OCI-LY7 (cell line): ENCODE measurements around the gene NAA50. TPM values are rescaled to one million over a fixed set of nuclear protein-coding genes. Genes with fewer than 3 reads are reported as not detected.

Experiments
- BruUV-seq: library from RNA; stranded (reverse); fragments of 400-500 nt; replicated peaks from 2 replicates; lab custom pipeline; 2021; lab: Mats Ljungman, UMichigan
- CTCF ChIA-PET: fragments of 300-600 bp; sonication (Branson Sonifier 250); formaldehyde crosslinking; loops from one replicate; lab custom pipeline; 2022; ENCODE audit warnings: antibody characterized with exemption; ENCODE audit not compliant: unreplicated experiment; lab: Charles Lee
- POLR2A ChIA-PET: fragments of 300-600 bp; sonication (Branson Sonifier 250); formaldehyde crosslinking; loops from one replicate; lab custom pipeline; 2022; ENCODE audit warnings: antibody characterized with exemption; lab: Charles Lee
- DNase-seq: peaks from one replicate; pipeline ENCODE4 v3.0.0-alpha.2; 2015; ENCODE audit warnings: low spot score
- H2AFZ ChIP-seq: fragments of 200-600 bp; sonication (generic), shearing (Covaris generic); 2 replicates; pipeline ENCODE4 v1.6.1; 2014; ENCODE audit warnings: mild to moderate bottlenecking, antibody characterized with exemption, low read length, moderate library complexity
- H3K27ac ChIP-seq: fragments of 200-600 bp; sonication (generic); 2 replicates; pipeline ENCODE4 v1.5.1; 2014; ENCODE audit warnings: mixed run types, low read depth, mild to moderate bottlenecking, moderate library complexity, low read length, inconsistent platforms; ENCODE audit not compliant: poor library complexity, severe bottlenecking
- H3K36me3 ChIP-seq: fragments of 200-600 bp; sonication (generic); 2 replicates; pipeline ENCODE4 v1.6.1; 2014; ENCODE audit warnings: mild to moderate bottlenecking, antibody characterized with exemption, low read length, moderate library complexity, mixed read lengths; ENCODE audit not compliant: insufficient read depth
- H3K4me1 ChIP-seq: fragments of 200-600 bp; sonication (generic); 2 replicates; pipeline ENCODE4 v1.5.1; 2014; ENCODE audit warnings: mild to moderate bottlenecking, low read length; ENCODE audit not compliant: insufficient read depth, poor library complexity, severe bottlenecking
- H3K4me2 ChIP-seq: fragments of 200-600 bp; sonication (generic); 2 replicates; pipeline ENCODE4 v1.6.1; 2014; ENCODE audit warnings: mild to moderate bottlenecking, low read length
- H3K4me3 ChIP-seq: fragments of 200-600 bp; sonication (generic); 2 replicates; pipeline ENCODE4 v1.5.1; 2014; ENCODE audit warnings: mild to moderate bottlenecking, low read depth, low read length; ENCODE audit not compliant: poor library complexity, severe bottlenecking
- H3K79me2 ChIP-seq: fragments of 200-600 bp; sonication (generic); 2 replicates; pipeline ENCODE4 v1.6.1; 2016; ENCODE audit warnings: low read depth, mild to moderate bottlenecking, low read length, moderate library complexity, mixed read lengths; ENCODE audit not compliant: insufficient read depth
- H3K9me2 ChIP-seq: fragments of 200-600 bp; sonication (generic); 2 replicates; pipeline ENCODE4 v1.6.1; 2016; ENCODE audit warnings: mild to moderate bottlenecking, low read length, mixed read lengths; ENCODE audit not compliant: insufficient read depth
- H3K9me3 ChIP-seq: fragments of 200-600 bp; sonication (generic); 2 replicates; pipeline ENCODE4 v1.6.1; 2014; ENCODE audit warnings: mild to moderate bottlenecking, mixed run types, low read length, mixed read lengths
- H4K20me1 ChIP-seq: fragments of 200-600 bp; sonication (generic); 2 replicates; pipeline ENCODE4 v1.6.1; 2014; ENCODE audit warnings: mild to moderate bottlenecking, antibody characterized with exemption, low read length, moderate library complexity, mixed read lengths; ENCODE audit not compliant: insufficient read depth
- CTCF ChIP-seq: fragments of 200-600 bp; sonication (generic); conservative IDR thresholded peaks from 2 replicates; pipeline ENCODE4 v1.5.1; 2014; ENCODE audit warnings: mild to moderate bottlenecking, antibody characterized with exemption, low read length, moderate library complexity, mixed read lengths
- EZH2phosphoT487 ChIP-seq: fragments of 200-600 bp; sonication (generic); IDR thresholded peaks from 2 replicates; pipeline ENCODE4 v1.6.1; 2018; ENCODE audit warnings: low read depth, borderline replicate concordance, mild to moderate bottlenecking, mixed run types, antibody characterized with exemption, low read length, moderate library complexity, mixed read lengths
- intact Hi-C: fragments of 100-400 bp; cut with micrococcal nuclease; formaldehyde crosslinking; loops from one replicate; pipeline ENCODE4 v1.10.0; 2022; ENCODE audit not compliant: unreplicated experiment
- total RNA-seq, 2 experiments: library from RNA; depleted of rRNA in 1 of 2; stranded (reverse); fragments of >200 nt in 1 of 2; shearing (Covaris generic) in 1 of 2; gene quantifications; 2 replicates each; pipeline ENCODE4 v1.2.3, GENCODE V29; 2014 to 2022

NAA50 gene
- total RNA-seq, 2 experiments from 2014 or later: 172 to 223 TPM

GRCh38 chr3:113685124-113685523 is 60.9 kb downstream of the NAA50 start:
- no peak overlapping the region for H3K4me2 ChIP-seq
- no TSS peak for BruUV-seq
- ChIA-PET CTCF (no interaction called here), POLR2A (no interaction called here)
- H3K9me2 ChIP-seq: no peaks in the 10 kb centered on the region
- H3K36me3 ChIP-seq: peaks cover 22% of the 10 kb centered on the region
- TF ChIP-seq CTCF (no peak), EZH2phosphoT487 (no peak)
- intact Hi-C loops: no loop called here
- no peak overlapping the region for H3K27ac ChIP-seq
- no peaks in the 10 kb centered on the region for H3K4me1 ChIP-seq
- no peaks in the 10 kb centered on the region for H3K79me2 ChIP-seq
- no peaks in the 10 kb centered on the region for H4K20me1 ChIP-seq
- no peak overlapping the region for H3K4me3 ChIP-seq
- no peak for DNase-seq
- no peak overlapping the region for H2AFZ ChIP-seq
- peaks cover 7% of the 10 kb centered on the region; the same call in 1 of the 2 replicates for H3K9me3 ChIP-seq

GRCh38 chr3:113684271-113684819 is 61.7 kb downstream of the NAA50 start:
- no peak for DNase-seq
- Histone ChIP-seq H3K9me3 (peaks cover 7% of the 10 kb centered on the region; the same call in 1 of the 2 replicates), H3K36me3 (peaks cover 22% of the 10 kb centered on the region), H3K9me2 (no peaks in the 10 kb centered on the region), H3K27ac (no peak overlapping the region), H2AFZ (no peak overlapping the region), H3K4me2 (no peak overlapping the region), H3K4me1 (no peaks in the 10 kb centered on the region), H3K79me2 (no peaks in the 10 kb centered on the region), H4K20me1 (no peaks in the 10 kb centered on the region), H3K4me3 (no peak overlapping the region)
- ChIA-PET POLR2A (no interaction called here), CTCF (no interaction called here)
- no TSS peak for BruUV-seq
- TF ChIP-seq EZH2phosphoT487: no peak
- no peak for TF ChIP-seq CTCF
- intact Hi-C loops: no loop called here

- no peaks in the 10 kb centered on the region for H3K4me1 ChIP-seq
- H3K4me3 ChIP-seq: no peak overlapping the region
- intact Hi-C loops: no loop called here
- peaks cover 15% of the 10 kb centered on the region for H3K36me3 ChIP-seq
- H3K27ac ChIP-seq: no peak overlapping the region
- ChIA-PET CTCF (no interaction called here), POLR2A (no interaction called here)
- no peak overlapping the region for H2AFZ ChIP-seq
- TF ChIP-seq CTCF: no peak
- no peaks in the 10 kb centered on the region for H3K79me2 ChIP-seq
- no TSS peak for BruUV-seq
- DNase-seq: no peak
- H3K4me2 ChIP-seq: no peak overlapping the region
- no peaks in the 10 kb centered on the region; the same call in 1 of the 2 replicates for H3K9me3 ChIP-seq
- no peaks in the 10 kb centered on the region for H4K20me1 ChIP-seq
- H3K9me2 ChIP-seq: no peaks in the 10 kb centered on the region
These were observed 67.3 kb downstream of the NAA50 start for GRCh38 chr3:113678773-113679172.
